RPMI8226 (cell line): ENCODE data around the gene BCL11B.

Experiments
- DNase-seq: peaks from one replicate; pipeline ENCODE4 v3.0.0-alpha.2; 2015

The BCL11B gene

GRCh38 chr14:99271951-99272631, at the start of gene BCL11B:
Gene BCL11B (minus strand): TSS chr14:99272197. CDS start chr14:99271218, 979 bp downstream.
- peak; percentile 77 for DNase-seq

GRCh38 chr14:99321236-99321925, 49.4 kb upstream of the BCL11B start:
- DNase-seq: no peak

GRCh38 chr14:99320621-99321235, 48.7 kb upstream of the BCL11B start:
- no peak for DNase-seq

- peak; percentile 62 for DNase-seq
Measured at GRCh38 chr14:99320105-99320572, 48.1 kb upstream of the BCL11B start.

GRCh38 chr14:99318959-99319295, 46.9 kb upstream of the BCL11B start:
- DNase-seq: no peak

- no peak for DNase-seq
Measured at GRCh38 chr14:99318091-99318958, 46.3 kb upstream of the BCL11B start.

GRCh38 chr14:99317231-99318090, 45.5 kb upstream of the BCL11B start:
- no peak for DNase-seq

- no peak for DNase-seq
Measured at GRCh38 chr14:99316281-99317163, 44.5 kb upstream of the BCL11B start.

- no peak for DNase-seq
Measured at GRCh38 chr14:99315197-99315596, 43.2 kb upstream of the BCL11B start.

GRCh38 chr14:99314623-99315022, 42.6 kb upstream of the BCL11B start:
- no peak for DNase-seq

GRCh38 chr14:99313234-99313633, 41.2 kb upstream of the BCL11B start:
- DNase-seq: no peak

GRCh38 chr14:99312106-99312505, 40.1 kb upstream of the BCL11B start:
- DNase-seq: no peak

GRCh38 chr14:99309220-99309766, 37.3 kb upstream of the BCL11B start:
- DNase-seq: no peak

- DNase-seq: no peak
Measured at GRCh38 chr14:99304208-99304607, 32.2 kb upstream of the BCL11B start.

GRCh38 chr14:99300190-99300589, 28.2 kb upstream of the BCL11B start:
- no peak for DNase-seq

GRCh38 chr14:99296517-99296916, 24.5 kb upstream of the BCL11B start:
- DNase-seq: no peak

- no peak for DNase-seq
Measured at GRCh38 chr14:99289394-99290189, 17.6 kb upstream of the BCL11B start.

- DNase-seq: no peak
Measured at GRCh38 chr14:99288948-99289347, 17.0 kb upstream of the BCL11B start.

GRCh38 chr14:99287269-99287942, 15.4 kb upstream of the BCL11B start:
- peak; percentile 25 for DNase-seq
